HG03135 (cell line): ENCODE results near the gene TEKTIP1.
"Not testable (repeated sequence)": the region's sequence is repeated elsewhere in the genome, so short reads cannot be mapped to it uniquely, and the experiment has no call there.

Source experiments
- ATAC-seq: cut with Tn5 transposase; IDR thresholded peaks from one replicate; pipeline ENCODE4 v1.9.1; 2021; ENCODE audit warnings: mild to moderate bottlenecking, moderate library complexity; ENCODE audit not compliant: unreplicated experiment

The TEKTIP1 gene

DNA sequence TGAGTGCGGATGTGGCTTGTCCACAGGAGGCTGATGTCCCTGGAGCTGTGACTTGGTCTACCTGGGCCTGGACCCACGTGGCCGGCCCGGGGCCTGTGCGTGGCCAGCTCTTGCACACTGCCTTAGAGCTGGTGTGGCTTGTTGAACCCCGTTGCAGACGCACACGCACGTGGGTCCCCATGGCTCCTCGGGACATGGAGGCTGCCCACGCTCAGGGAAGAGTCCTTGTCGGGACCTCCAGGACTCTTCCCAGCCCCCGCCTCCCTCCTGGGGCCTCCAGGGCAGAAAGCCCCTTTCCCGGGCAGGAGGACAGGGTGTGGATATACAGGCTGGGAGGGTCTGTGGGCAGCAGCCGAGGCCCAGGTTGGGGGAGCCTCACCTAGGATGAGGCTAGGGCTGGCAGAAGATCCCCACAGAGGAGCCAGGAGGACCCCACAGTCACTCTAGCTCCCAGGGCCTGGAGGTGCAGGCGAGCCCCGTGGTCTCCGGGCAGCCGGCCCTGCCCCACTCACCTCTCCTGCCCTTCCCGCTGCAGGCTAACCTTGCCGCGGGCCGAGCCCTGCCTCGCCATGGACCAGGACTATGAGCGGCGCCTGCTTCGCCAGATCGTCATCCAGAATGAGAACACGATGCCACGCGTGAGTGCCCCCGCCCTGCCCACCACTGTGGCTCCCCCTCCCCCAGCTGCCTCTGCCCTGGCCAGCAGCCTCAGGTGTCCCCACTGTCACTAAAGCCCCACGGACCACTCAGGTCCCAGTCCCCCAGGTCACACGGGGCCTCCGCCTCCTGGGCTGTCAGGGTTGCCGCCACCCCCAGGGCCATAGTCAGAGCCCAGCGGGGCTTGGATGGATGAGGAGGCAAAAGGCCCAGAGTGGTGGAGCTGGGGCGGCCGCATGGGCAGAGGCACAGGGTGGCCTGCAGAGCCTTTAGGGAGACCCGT lies 16.3 kb upstream of the TEKTIP1 start:
- ATAC-seq = no peak

GRCh38 chr19:3523361-3524077 lies 15.5 kb upstream of the TEKTIP1 start:
- no peak for ATAC-seq

- no peak for ATAC-seq
Observed at GRCh38 chr19:3524078-3524842, 14.7 kb upstream of the TEKTIP1 start.

- ATAC-seq = no peak
Observed at GRCh38 chr19:3524904-3525451, 14.0 kb upstream of the TEKTIP1 start.

DNA sequence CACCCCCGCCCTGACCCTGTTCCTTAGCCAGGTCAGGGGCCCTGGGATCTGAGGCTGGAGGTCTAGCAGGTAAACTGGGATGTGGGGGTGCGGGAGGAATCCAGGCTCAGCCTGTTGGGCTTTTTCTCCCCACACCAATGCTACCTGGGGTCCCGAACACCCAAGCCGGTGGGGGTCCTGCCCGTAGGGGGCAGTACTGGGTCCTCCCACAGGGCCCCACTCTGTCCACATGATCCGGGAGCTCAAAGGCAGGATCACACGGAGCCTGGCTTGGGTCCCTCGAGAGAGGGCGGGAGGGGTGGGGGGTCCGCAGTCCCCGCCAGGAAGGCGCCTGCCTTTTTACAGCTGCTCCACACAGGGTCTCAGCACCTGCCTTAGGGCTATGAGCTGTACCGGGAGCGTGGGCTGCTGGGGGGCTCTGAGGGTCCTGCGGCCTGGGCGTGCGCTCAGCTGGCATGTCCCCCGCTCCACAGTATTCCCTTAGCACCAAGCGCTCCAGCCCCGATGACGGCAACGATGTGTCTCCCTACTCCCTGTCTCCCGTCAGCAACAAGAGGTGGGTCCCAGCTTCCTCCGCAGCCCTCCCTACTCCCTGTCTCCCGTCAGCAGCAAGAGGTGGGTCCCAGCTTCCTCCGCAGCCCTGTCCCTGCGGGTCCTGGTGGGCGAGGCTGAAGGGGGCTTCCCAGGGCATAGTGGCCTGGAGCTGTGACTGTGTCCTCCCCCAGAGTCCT lies 12.3 kb upstream of the TEKTIP1 start:
- no peak for ATAC-seq

DNA sequence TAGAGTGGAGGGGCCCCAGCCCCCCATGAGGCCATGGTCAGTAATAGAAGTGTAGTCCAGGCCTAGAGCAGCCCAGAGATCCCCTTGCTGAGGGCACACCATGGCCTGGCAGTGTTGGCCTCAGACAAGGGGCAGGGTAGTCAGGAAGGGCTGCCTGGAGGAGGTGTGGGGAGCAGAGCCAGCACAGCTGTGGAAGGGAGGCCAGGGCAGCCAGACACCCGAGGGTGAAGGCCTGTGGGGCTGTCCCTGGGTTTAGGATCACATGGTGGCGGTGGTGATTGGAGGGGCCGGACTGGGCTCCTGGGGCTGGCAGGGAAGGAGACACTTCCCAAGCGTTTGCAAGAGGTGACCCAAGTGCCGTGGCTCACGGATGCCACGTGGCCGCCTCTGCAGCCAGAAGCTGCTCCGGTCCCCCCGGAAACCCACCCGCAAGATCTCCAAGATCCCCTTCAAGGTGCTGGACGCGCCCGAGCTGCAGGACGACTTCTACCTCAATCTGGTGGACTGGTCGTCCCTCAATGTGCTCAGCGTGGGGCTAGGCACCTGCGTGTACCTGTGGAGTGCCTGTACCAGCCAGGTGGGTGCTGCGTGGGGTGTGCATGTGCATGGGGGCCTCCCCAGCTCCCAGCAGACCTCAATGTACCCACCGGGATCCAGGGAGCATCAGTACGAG lies 11.6 kb upstream of the TEKTIP1 start:
- ATAC-seq = no peak

DNA sequence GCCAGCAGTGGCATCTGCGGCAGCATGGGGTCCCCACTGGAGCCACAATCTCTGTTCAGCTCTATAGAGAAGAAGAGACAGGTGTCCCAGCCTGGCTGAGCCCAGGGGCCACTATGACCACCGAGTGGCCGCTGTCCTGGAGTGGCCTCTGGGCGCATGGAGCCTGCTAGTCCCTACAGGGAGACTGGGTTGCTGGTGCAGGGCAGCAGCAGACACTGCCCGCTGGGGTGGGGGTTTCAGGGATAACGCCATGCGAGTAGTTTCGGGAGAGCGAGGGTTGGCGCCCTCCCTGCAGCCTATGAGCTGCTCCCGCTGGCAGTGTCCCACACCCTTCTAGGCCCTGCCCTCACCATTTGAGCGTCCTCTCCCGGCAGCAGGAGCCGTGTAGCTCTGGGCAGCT lies 10.9 kb upstream of the TEKTIP1 start:
- ATAC-seq = no peak

- ATAC-seq = no peak
Observed at GRCh38 chr19:3528539-3529211, 10.3 kb upstream of the TEKTIP1 start.

DNA sequence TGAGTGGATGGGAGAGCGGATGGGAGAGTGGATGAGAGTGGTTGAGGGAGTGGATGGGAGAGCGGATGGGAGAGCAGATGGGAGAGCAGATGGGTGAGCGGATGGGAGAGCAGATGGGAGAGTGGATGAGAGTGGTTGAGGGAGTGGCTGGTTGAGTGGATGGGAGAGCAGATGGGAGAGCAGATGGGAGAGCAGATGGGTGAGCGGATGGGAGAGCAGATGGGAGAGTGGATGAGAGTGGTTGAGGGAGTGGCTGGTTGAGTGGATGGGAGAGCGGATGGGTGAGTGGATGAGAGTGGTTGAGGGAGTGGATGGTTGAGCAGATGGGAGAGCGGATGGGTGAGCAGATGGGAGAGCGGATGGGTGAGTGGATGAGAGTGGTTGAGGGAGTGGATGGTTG lies 9.7 kb upstream of the TEKTIP1 start:
- ATAC-seq = not testable (repeated sequence)

DNA sequence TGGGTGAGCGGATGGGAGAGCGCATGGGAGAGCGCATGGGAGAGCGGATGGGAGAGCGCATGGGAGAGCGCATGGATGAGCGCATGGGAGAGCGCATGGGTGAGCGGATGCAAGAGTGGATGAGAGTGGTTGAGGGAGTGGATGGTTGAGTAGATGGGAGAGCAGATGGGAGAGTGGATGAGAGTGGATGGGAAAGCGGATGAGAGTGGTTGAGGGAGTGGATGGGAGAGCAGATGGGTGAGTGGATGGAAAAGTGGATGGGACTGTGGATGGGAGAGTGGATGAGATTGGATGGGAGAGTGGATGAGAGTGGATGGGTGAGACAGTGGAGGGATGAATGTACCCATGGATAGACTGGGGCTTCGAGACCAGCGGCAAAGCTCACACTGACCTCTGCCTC lies 8.6 kb upstream of the TEKTIP1 start:
- ATAC-seq = no peak

DNA sequence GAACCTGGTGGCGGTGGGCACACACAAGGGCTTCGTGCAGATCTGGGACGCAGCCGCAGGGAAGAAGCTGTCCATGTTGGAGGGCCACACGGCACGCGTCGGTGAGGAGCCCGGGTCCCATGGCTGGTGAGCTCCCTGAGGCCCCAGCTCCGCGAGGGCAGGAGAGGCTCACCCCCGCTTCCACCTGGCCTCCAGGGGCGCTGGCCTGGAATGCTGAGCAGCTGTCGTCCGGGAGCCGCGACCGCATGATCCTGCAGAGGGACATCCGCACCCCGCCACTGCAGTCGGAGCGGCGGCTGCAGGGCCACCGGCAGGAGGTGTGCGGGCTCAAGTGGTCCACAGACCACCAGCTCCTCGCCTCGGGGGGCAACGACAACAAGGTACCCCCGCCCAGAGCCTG lies 7.3 kb upstream of the TEKTIP1 start:
- ATAC-seq = no peak

DNA sequence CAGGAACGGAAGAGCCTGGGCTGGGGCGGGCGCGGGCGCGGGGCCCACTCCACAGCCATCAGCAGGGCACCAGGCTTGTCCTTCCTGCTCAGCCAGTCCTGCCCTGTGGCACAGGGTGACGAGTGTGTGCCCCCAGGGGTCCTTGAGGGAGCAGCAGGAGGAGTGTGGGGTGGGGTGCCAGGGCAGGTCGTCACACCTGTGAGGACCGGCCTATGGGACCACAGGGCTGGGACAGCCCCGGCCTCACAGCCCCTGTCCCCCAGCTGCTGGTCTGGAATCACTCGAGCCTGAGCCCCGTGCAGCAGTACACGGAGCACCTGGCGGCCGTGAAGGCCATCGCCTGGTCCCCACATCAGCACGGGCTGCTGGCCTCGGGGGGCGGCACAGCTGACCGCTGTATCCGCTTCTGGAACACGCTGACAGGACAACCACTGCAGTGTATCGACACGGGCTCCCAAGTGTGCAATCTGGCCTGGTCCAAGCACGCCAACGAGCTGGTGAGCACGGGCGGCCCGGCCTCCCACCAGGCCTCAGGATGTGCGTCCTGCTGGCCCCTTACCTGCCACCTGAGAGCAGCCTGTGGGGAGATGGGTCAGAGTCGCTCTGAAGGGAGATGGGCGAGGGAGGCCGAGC lies 6.7 kb upstream of the TEKTIP1 start:
- ATAC-seq = no peak

DNA sequence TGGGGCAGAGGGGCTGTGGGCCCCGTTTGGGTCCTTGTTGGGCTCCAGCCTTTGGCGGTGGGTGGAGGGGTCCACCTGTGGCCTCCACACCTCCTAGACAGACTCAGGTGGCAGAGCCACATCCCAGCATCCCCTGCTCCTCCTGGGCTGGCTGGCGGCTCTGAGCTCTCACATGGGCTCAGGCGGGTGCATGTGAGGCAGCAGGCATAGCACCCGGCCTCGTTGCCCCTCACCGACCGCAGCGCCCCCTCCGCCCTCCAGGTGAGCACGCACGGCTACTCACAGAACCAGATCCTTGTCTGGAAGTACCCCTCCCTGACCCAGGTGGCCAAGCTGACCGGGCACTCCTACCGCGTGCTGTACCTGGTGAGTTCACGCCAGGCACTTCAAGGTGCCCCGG lies 5.9 kb upstream of the TEKTIP1 start:
- ATAC-seq = no peak

- no peak for ATAC-seq
Observed at GRCh38 chr19:3533563-3534216, 5.3 kb upstream of the TEKTIP1 start.

- no peak for ATAC-seq
Observed at GRCh38 chr19:3534375-3535234, 4.4 kb upstream of the TEKTIP1 start.

GRCh38 chr19:3535235-3535535 lies 3.8 kb upstream of the TEKTIP1 start:
- ATAC-seq = no peak

DNA sequence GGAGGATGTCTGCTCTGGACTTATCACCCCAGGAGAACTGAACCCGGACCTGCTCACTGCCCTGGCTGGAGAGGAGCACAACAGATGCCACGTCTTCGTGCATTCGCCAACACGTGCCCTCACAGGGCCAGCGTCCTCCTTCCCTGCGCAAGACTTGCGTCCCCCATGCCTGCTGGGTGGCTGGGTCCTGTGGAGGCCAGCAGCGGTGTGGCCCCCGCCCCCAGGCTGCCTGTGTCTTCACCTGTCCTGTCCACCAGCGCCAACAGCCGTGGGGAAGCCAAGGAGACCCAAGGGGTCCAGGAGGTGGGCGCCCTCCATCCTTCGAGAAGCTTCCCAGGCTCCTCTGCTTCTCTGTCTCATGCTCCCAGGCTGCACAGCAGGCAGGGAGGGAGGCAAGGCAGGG lies 3.4 kb upstream of the TEKTIP1 start:
- no peak for ATAC-seq

GRCh38 chr19:3535981-3536380 lies 3.0 kb upstream of the TEKTIP1 start:
- ATAC-seq = no peak
